Measurements from ENCODE around the gene PTK7.
"Not testable (repeated sequence)": the region's sequence is repeated elsewhere in the genome, so short reads cannot be mapped to it uniquely, and the experiment has no call there.

The PTK7 gene

GRCh38 chr6:43040542-43041257 is 35.4 kb upstream of the PTK7 start:
- no peak overlapping the region for H3K9ac ChIP-seq (ENCODE audit: low read length)
- peaks cover 35% of the 10 kb centered on the region for H3K36me3 ChIP-seq (ENCODE audit: insufficient read depth, low read length)
- no peak overlapping the region for H3K27ac ChIP-seq (ENCODE audit: low read depth, low read length)
- H3K9me3 ChIP-seq (ENCODE audit: low read length) = no peaks in the 10 kb centered on the region
- H3K4me3 ChIP-seq (ENCODE audit: low read depth in 1 of 2, low read length in 2 of 2) = no peak overlapping the region
- no peaks in the 10 kb centered on the region for H3K27me3 ChIP-seq (ENCODE audit: control insufficient read depth in 1 of 2, insufficient read depth in 2 of 2, low read length in 2 of 2)
- peaks cover 3% of the 10 kb centered on the region for H3K4me1 ChIP-seq (ENCODE audit: insufficient read depth, low read length)

GRCh38 chr6:43041475-43041874 is 34.6 kb upstream of the PTK7 start:
- not testable (repeated sequence) for H3K4me1 ChIP-seq (ENCODE audit: insufficient read depth, low read length); H3K4me3 ChIP-seq (ENCODE audit: low read depth in 1 of 2, low read length in 2 of 2); H3K27me3 ChIP-seq (ENCODE audit: control insufficient read depth in 1 of 2, insufficient read depth in 2 of 2, low read length in 2 of 2); H3K27ac ChIP-seq (ENCODE audit: low read depth, low read length); H3K9ac ChIP-seq (ENCODE audit: low read length); H3K9me3 ChIP-seq (ENCODE audit: low read length)
- H3K36me3 ChIP-seq (ENCODE audit: insufficient read depth, low read length) = peaks cover 42% of the 10 kb centered on the region

- H3K9ac ChIP-seq (ENCODE audit: low read length) = no peak overlapping the region
- H3K36me3 ChIP-seq (ENCODE audit: insufficient read depth, low read length) = peaks cover 28% of the 10 kb centered on the region
- no peak overlapping the region for H3K4me3 ChIP-seq (ENCODE audit: low read depth in 1 of 2, low read length in 2 of 2)
- no peaks in the 10 kb centered on the region for H3K4me1 ChIP-seq (ENCODE audit: insufficient read depth, low read length)
- H3K27ac ChIP-seq (ENCODE audit: low read depth, low read length) = no peak overlapping the region
- H3K9me3 ChIP-seq (ENCODE audit: low read length) = no peaks in the 10 kb centered on the region
- no peaks in the 10 kb centered on the region for H3K27me3 ChIP-seq (ENCODE audit: control insufficient read depth in 1 of 2, insufficient read depth in 2 of 2, low read length in 2 of 2)
These were observed 32.8 kb upstream of the PTK7 start for GRCh38 chr6:43043310-43043709.

GRCh38 chr6:43045371-43045930 is 30.7 kb upstream of the PTK7 start:
- Histone ChIP-seq H3K9me3 (ENCODE audit: low read length) (no peaks in the 10 kb centered on the region), H3K36me3 (ENCODE audit: insufficient read depth, low read length) (peaks cover 29% of the 10 kb centered on the region), H3K4me3 (ENCODE audit: low read depth in 1 of 2, low read length in 2 of 2) (no peak overlapping the region)

GRCh38 chr6:43047998-43048397 is 28.1 kb upstream of the PTK7 start:
- no peak overlapping the region for H3K4me3 ChIP-seq (ENCODE audit: low read depth in 1 of 2, low read length in 2 of 2)
- peaks cover 8% of the 10 kb centered on the region for H3K4me1 ChIP-seq (ENCODE audit: insufficient read depth, low read length)
- no peak overlapping the region for H3K9ac ChIP-seq (ENCODE audit: low read length)
- H3K36me3 ChIP-seq (ENCODE audit: insufficient read depth, low read length) = peaks cover 29% of the 10 kb centered on the region
- H3K9me3 ChIP-seq (ENCODE audit: low read length) = no peaks in the 10 kb centered on the region
- no peaks in the 10 kb centered on the region for H3K27me3 ChIP-seq (ENCODE audit: control insufficient read depth in 1 of 2, insufficient read depth in 2 of 2, low read length in 2 of 2)
- no peak overlapping the region for H3K27ac ChIP-seq (ENCODE audit: low read depth, low read length)

More at GRCh38 chr6:43045371-43045930, 30.7 kb upstream of the PTK7 start:
- H3K9ac ChIP-seq (ENCODE audit: low read length) = no peak overlapping the region
- no peak overlapping the region for H3K27ac ChIP-seq (ENCODE audit: low read depth, low read length)
- H3K4me1 ChIP-seq (ENCODE audit: insufficient read depth, low read length) = no peaks in the 10 kb centered on the region
- H3K27me3 ChIP-seq (ENCODE audit: control insufficient read depth in 1 of 2, insufficient read depth in 2 of 2, low read length in 2 of 2) = no peaks in the 10 kb centered on the region

- peaks cover 19% of the 10 kb centered on the region for H3K4me1 ChIP-seq (ENCODE audit: insufficient read depth, low read length)
- no peak overlapping the region for H3K9ac ChIP-seq (ENCODE audit: low read length)
- no peak overlapping the region for H3K4me3 ChIP-seq (ENCODE audit: low read depth in 1 of 2, low read length in 2 of 2)
- H3K27ac ChIP-seq (ENCODE audit: low read depth, low read length) = no peak overlapping the region
- no peaks in the 10 kb centered on the region for H3K27me3 ChIP-seq (ENCODE audit: control insufficient read depth in 1 of 2, insufficient read depth in 2 of 2, low read length in 2 of 2)
- H3K9me3 ChIP-seq (ENCODE audit: low read length) = no peaks in the 10 kb centered on the region
- peaks cover 31% of the 10 kb centered on the region for H3K36me3 ChIP-seq (ENCODE audit: insufficient read depth, low read length)
These were observed 25.1 kb upstream of the PTK7 start for GRCh38 chr6:43050981-43051380.

GRCh38 chr6:43052225-43052841 is 23.8 kb upstream of the PTK7 start:
- Histone ChIP-seq H3K27ac (ENCODE audit: low read depth, low read length) (peak overlapping the region; percentile 97), H3K4me3 (ENCODE audit: low read depth in 1 of 2, low read length in 2 of 2) (no peak overlapping the region), H3K27me3 (ENCODE audit: control insufficient read depth in 1 of 2, insufficient read depth in 2 of 2, low read length in 2 of 2) (no peaks in the 10 kb centered on the region), H3K36me3 (ENCODE audit: insufficient read depth, low read length) (peaks cover 22% of the 10 kb centered on the region), H3K9ac (ENCODE audit: low read length) (no peak overlapping the region), H3K4me1 (ENCODE audit: insufficient read depth, low read length) (peaks cover 19% of the 10 kb centered on the region), H3K9me3 (ENCODE audit: low read length) (no peaks in the 10 kb centered on the region)

- Histone ChIP-seq H3K9ac (ENCODE audit: low read length) (peak overlapping the region; percentile 53), H3K36me3 (ENCODE audit: insufficient read depth, low read length) (peaks cover 27% of the 10 kb centered on the region), H3K4me3 (ENCODE audit: low read depth in 1 of 2, low read length in 2 of 2) (peak overlapping the region; percentile 55 to 71), H3K4me1 (ENCODE audit: insufficient read depth, low read length) (peaks cover 22% of the 10 kb centered on the region), H3K27me3 (ENCODE audit: control insufficient read depth in 1 of 2, insufficient read depth in 2 of 2, low read length in 2 of 2) (no peaks in the 10 kb centered on the region), H3K9me3 (ENCODE audit: low read length) (no peaks in the 10 kb centered on the region), H3K27ac (ENCODE audit: low read depth, low read length) (peak overlapping the region; percentile 97)
These were observed 23.1 kb upstream of the PTK7 start for GRCh38 chr6:43052842-43053544.

GRCh38 chr6:43053545-43054205 is 22.4 kb upstream of the PTK7 start, which contains the start of gene CUL7:
Gene CUL7, minus strand, starts transcription at chr6:43053851. Its CDS starts 1,063 bp downstream, at chr6:43052788.
- no peaks in the 10 kb centered on the region for H3K9me3 ChIP-seq (ENCODE audit: low read length)
- H3K27me3 ChIP-seq (ENCODE audit: control insufficient read depth in 1 of 2, insufficient read depth in 2 of 2, low read length in 2 of 2) = no peaks in the 10 kb centered on the region
- H3K9ac ChIP-seq (ENCODE audit: low read length) = peak within 1 kb of the TSS; percentile 53
- H3K4me1 ChIP-seq (ENCODE audit: insufficient read depth, low read length) = peaks cover 29% of the 10 kb centered on the region
- peak within 1 kb of the TSS; percentile 97 for H3K27ac ChIP-seq (ENCODE audit: low read depth, low read length)
- H3K4me3 ChIP-seq (ENCODE audit: low read depth in 1 of 2, low read length in 2 of 2) = peak within 1 kb of the TSS; percentile 55 to 71
- H3K36me3 ChIP-seq (ENCODE audit: insufficient read depth, low read length) = peaks cover 31% of the 10 kb centered on the region

GRCh38 chr6:43054206-43054943 is 21.7 kb upstream of the PTK7 start:
- Histone ChIP-seq H3K9ac (ENCODE audit: low read length) (peak overlapping the region; percentile 24), H3K27ac (ENCODE audit: low read depth, low read length) (peak overlapping the region; percentile 97), H3K36me3 (ENCODE audit: insufficient read depth, low read length) (peaks cover 27% of the 10 kb centered on the region), H3K4me1 (ENCODE audit: insufficient read depth, low read length) (peaks cover 31% of the 10 kb centered on the region), H3K4me3 (ENCODE audit: low read depth in 1 of 2, low read length in 2 of 2) (peak overlapping the region; percentile 23 to 71), H3K27me3 (ENCODE audit: control insufficient read depth in 1 of 2, insufficient read depth in 2 of 2, low read length in 2 of 2) (no peaks in the 10 kb centered on the region), H3K9me3 (ENCODE audit: low read length) (no peaks in the 10 kb centered on the region)
